Ammon's horn (tissue), 1 donor: ENCODE measurements around the gene ATG16L2.
"Not testable (repeated sequence)": the region's sequence is repeated elsewhere in the genome, so short reads cannot be mapped to it uniquely, and the experiment has no call there.

Source experiments
- DNase-seq: peaks from one replicate; pipeline ENCODE4 v3.0.0-alpha.2; 2016; ENCODE audit warnings: low spot score

Gene ATG16L2

GRCh38 chr11:72802822-72803221 is 11.4 kb upstream of the ATG16L2 start:
- no peak for DNase-seq

GRCh38 chr11:72805216-72805615 is 9.0 kb upstream of the ATG16L2 start:
- no peak for DNase-seq

GRCh38 chr11:72806378-72806777 is 7.8 kb upstream of the ATG16L2 start:
- DNase-seq: not testable (repeated sequence)

- DNase-seq: no peak
These were observed 7.1 kb upstream of the ATG16L2 start for GRCh38 chr11:72807021-72807693.

- DNase-seq: no peak
These were observed 6.4 kb upstream of the ATG16L2 start for GRCh38 chr11:72807792-72808191.

- no peak for DNase-seq
These were observed 5.8 kb upstream of the ATG16L2 start for GRCh38 chr11:72808331-72808798.

GRCh38 chr11:72811686-72812085 is 2.5 kb upstream of the ATG16L2 start:
- DNase-seq: not testable (repeated sequence)

GRCh38 chr11:72812604-72812966 is 1.6 kb upstream of the ATG16L2 start:
- DNase-seq: no peak

- DNase-seq: no peak
These were observed 1.1 kb upstream of the ATG16L2 start for GRCh38 chr11:72812967-72813739.

GRCh38 chr11:72813740-72814285 is 398 bp upstream of the ATG16L2 start:
- peak; percentile 82 for DNase-seq

GRCh38 chr11:72815110-72815618 is 953 bp downstream of the ATG16L2 start:
- no peak for DNase-seq

- DNase-seq: no peak
These were observed 2.3 kb downstream of the ATG16L2 start for GRCh38 chr11:72816404-72816990.

GRCh38 chr11:72817966-72818365 is 3.8 kb downstream of the ATG16L2 start:
- DNase-seq: no peak

GRCh38 chr11:72818971-72819370 is 4.8 kb downstream of the ATG16L2 start:
- DNase-seq: no peak

- DNase-seq: no peak
These were observed 6.4 kb downstream of the ATG16L2 start for GRCh38 chr11:72820439-72821139.

- DNase-seq: no peak
These were observed 7.2 kb downstream of the ATG16L2 start for GRCh38 chr11:72821221-72821919.

- DNase-seq: peak; percentile 92
These were observed 7.9 kb downstream of the ATG16L2 start for GRCh38 chr11:72821920-72822799.

GRCh38 chr11:72823105-72823804 is 9.0 kb downstream of the ATG16L2 start:
- DNase-seq: no peak

- no peak for DNase-seq
These were observed 9.8 kb downstream of the ATG16L2 start for GRCh38 chr11:72824020-72824419.
